Keratinocyte (primary cell): ENCODE data around the gene TNFAIP8L2. TPM values are rescaled to one million over a fixed set of nuclear protein-coding genes. Genes with fewer than 3 reads are reported as not detected.

Experiments
- DNase-seq: peaks from one replicate; pipeline ENCODE4 v3.0.0-alpha.2; 2011; ENCODE audit warnings: low read depth, missing footprints, low spot score
- FAIRE-seq: peaks from 2 replicates; lab custom pipeline; 2011; peaks lifted over from hg19 to GRCh38; lab: Jason Lieb, UNC
- H2AFZ ChIP-seq: 2 replicates; pipeline ENCODE4 v1.6.0; 2012; ENCODE audit warnings: low read length, control low read depth, inconsistent platforms; ENCODE audit not compliant: control insufficient read depth
- H3K27ac ChIP-seq: 2 replicates; pipeline ENCODE4 v1.5.1; 2011; ENCODE audit warnings: low read length; ENCODE audit not compliant: control insufficient read depth, insufficient read depth
- H3K27me3 ChIP-seq: 3 replicates; pipeline ENCODE4 v1.6.0; 2011; ENCODE audit warnings: low read length; ENCODE audit not compliant: control insufficient read depth, insufficient read depth; ENCODE audit errors: extremely low read depth
- H3K36me3 ChIP-seq, 2 experiments: 2 replicates in 1 of 2; 3 replicates in 1 of 2; pipeline ENCODE4 v1.5.1; 2011; ENCODE audit warnings: low read length in 2 of 2, mild to moderate bottlenecking in 1 of 2; ENCODE audit not compliant: control insufficient read depth in 2 of 2, insufficient read depth in 2 of 2; ENCODE audit errors: extremely low read depth in 1 of 2
- H3K4me1 ChIP-seq: 3 replicates; pipeline ENCODE4 v1.5.1; 2011; ENCODE audit warnings: low read length; ENCODE audit not compliant: control insufficient read depth, insufficient read depth; ENCODE audit errors: extremely low read depth
- H3K4me2 ChIP-seq: 3 replicates; pipeline ENCODE4 v1.6.0; 2011; ENCODE audit warnings: low read depth, low read length; ENCODE audit not compliant: control insufficient read depth, insufficient read depth; ENCODE audit errors: extremely low read depth
- H3K4me3 ChIP-seq, 3 experiments: fragments of 200-600 bp in 1 of 3; sonication (generic) in 1 of 3; 2 replicates in 2 of 3; 3 replicates in 1 of 3; pipeline ENCODE4 v1.5.1; 2011 to 2016; ENCODE audit warnings: low read length in 3 of 3, mild to moderate bottlenecking in 3 of 3, control low read depth in 2 of 3, inconsistent platforms in 1 of 3, low read depth in 1 of 3, mixed read lengths in 1 of 3, mixed run types in 1 of 3, moderate library complexity in 1 of 3; ENCODE audit not compliant: control insufficient read depth in 2 of 3, insufficient read depth in 2 of 3; ENCODE audit errors: extremely low read depth in 1 of 3
- H3K79me2 ChIP-seq: 2 replicates; pipeline ENCODE4 v1.6.0; 2012; ENCODE audit warnings: low read length; ENCODE audit not compliant: control insufficient read depth, insufficient read depth
- H3K9ac ChIP-seq: 3 replicates; pipeline ENCODE4 v1.6.0; 2011; ENCODE audit warnings: low read length; ENCODE audit not compliant: control insufficient read depth, insufficient read depth; ENCODE audit errors: extremely low read depth
- H3K9me1 ChIP-seq: 3 replicates; pipeline ENCODE4 v1.6.0; 2011; ENCODE audit warnings: low read length; ENCODE audit not compliant: control insufficient read depth, insufficient read depth; ENCODE audit errors: extremely low read depth
- H3K9me3 ChIP-seq: 2 replicates; pipeline ENCODE4 v1.5.1; 2012; ENCODE audit warnings: low read depth, low read length; ENCODE audit not compliant: control insufficient read depth
- H4K20me1 ChIP-seq: 3 replicates; pipeline ENCODE4 v1.6.0; 2011; ENCODE audit warnings: low read length; ENCODE audit not compliant: control insufficient read depth, insufficient read depth; ENCODE audit errors: extremely low read depth
- CTCF ChIP-seq, 3 experiments: IDR thresholded peaks in 1 of 3; conservative IDR thresholded peaks in 1 of 3; optimal IDR thresholded peaks in 1 of 3; 2 replicates in 2 of 3; 3 replicates in 1 of 3; pipeline versions ENCODE3 to v1.5.1; 2011; ENCODE audit warnings: low read length in 3 of 3, mild to moderate bottlenecking in 3 of 3, moderate library complexity in 2 of 3, control low read depth in 1 of 3, inconsistent platforms in 1 of 3; ENCODE audit not compliant: insufficient read depth in 2 of 3; ENCODE audit errors: extremely low read depth in 1 of 3
- EZH2 ChIP-seq: IDR thresholded peaks from one replicate; pipeline ENCODE4 v1.6.1; 2012; ENCODE audit warnings: inconsistent platforms, mild to moderate bottlenecking, low read length, moderate library complexity
- dilution Hi-C: fragments of 300-500 bp; cut with MboI; formaldehyde crosslinking; loops from one replicate; pipeline ENCODE4 v1.7.0; 2020; ENCODE audit warnings: low sequenced_read_pairs; ENCODE audit not compliant: extremely low pct_ligation_motif_present
- polyA plus RNA-seq, 5 experiments: library from polyadenylated mRNA; depleted of rRNA in 3 of 5; stranded (reverse) in 3 of 5; stranded (forward) in 1 of 5; unstranded in 1 of 5; fragments of >200 nt; gene quantifications; 1 replicate in 1 of 5; 2 replicates in 3 of 5; 3 replicates in 1 of 5; pipeline versions ENCODE4 v1.2.1 to v1.2.3, GENCODE V29; 2011 to 2012; ENCODE audit warnings: missing spikeins in 2 of 5, low read depth in 1 of 5, low replicate concordance in 1 of 5

The TNFAIP8L2 gene
- polyA plus RNA-seq, 1 donor (not counting 4 experiments of a cell fraction or from before 2014, with no cell fraction given), result not detected

- no peaks in the 10 kb centered on the region for H3K36me3 ChIP-seq
- no peak for DNase-seq
- H3K27me3 ChIP-seq, result peaks cover 23% of the 10 kb centered on the region
- no peaks in the 10 kb centered on the region for H3K79me2 ChIP-seq
- dilution Hi-C loops, result no loop called here
- no peaks in the 10 kb centered on the region for H3K9me1 ChIP-seq
- no peak overlapping the region for H3K27ac ChIP-seq
- FAIRE-seq, result no peak
- H2AFZ ChIP-seq, result peak overlapping the region; percentile 78
- H4K20me1 ChIP-seq, result no peaks in the 10 kb centered on the region
- H3K4me3 ChIP-seq, result peak overlapping the region in 1 of 3 experiments; percentile 66
- H3K9ac ChIP-seq, result no peak overlapping the region
- no peaks in the 10 kb centered on the region for H3K9me3 ChIP-seq
- H3K4me2 ChIP-seq, result peak overlapping the region; percentile 88
- peak; percentile 39 for TF ChIP-seq EZH2
- no peak for TF ChIP-seq CTCF (optimal IDR thresholded peaks at IDR 0.05 in 1 of 3, IDR thresholded peaks at IDR 0.05 in 1 of 3, conservative IDR thresholded peaks at IDR 0.05 in 1 of 3; ENCODE audit: extremely low read depth in 1 of 3, insufficient read depth in 2 of 3, low read length in 3 of 3)
- peaks cover 10% of the 10 kb centered on the region for H3K4me1 ChIP-seq
Measured at GRCh38 chr1:151132335-151133017, 24.0 kb upstream of the TNFAIP8L2 start.

GRCh38 chr1:151133018-151133806 lies 23.2 kb upstream of the TNFAIP8L2 start:
- FAIRE-seq (no peak), DNase-seq (no peak)
- TF ChIP-seq CTCF (optimal IDR thresholded peaks at IDR 0.05 in 1 of 3, IDR thresholded peaks at IDR 0.05 in 1 of 3, conservative IDR thresholded peaks at IDR 0.05 in 1 of 3; ENCODE audit: extremely low read depth in 1 of 3, insufficient read depth in 2 of 3, low read length in 3 of 3), result no peak
- peak; percentile 79 for TF ChIP-seq EZH2
- Histone ChIP-seq H3K9me3 (no peaks in the 10 kb centered on the region), H2AFZ (no peak overlapping the region), H3K4me3 (no peak overlapping the region), H3K4me2 (no peak overlapping the region), H3K4me1 (peaks cover 10% of the 10 kb centered on the region), H3K9ac (no peak overlapping the region), H3K27me3 (peaks cover 23% of the 10 kb centered on the region), H3K9me1 (no peaks in the 10 kb centered on the region), H4K20me1 (no peaks in the 10 kb centered on the region), H3K27ac (no peak overlapping the region), H3K36me3 (no peaks in the 10 kb centered on the region), H3K79me2 (no peaks in the 10 kb centered on the region)
- dilution Hi-C loops, result no loop called here
